Ishikawa (cell line): Measurements from ENCODE around the gene TTLL3.
A peak's percentile ranks its signal among the peaks of the same experiment; 100 is the strongest.

Experiments
- CEBPB ChIP-seq: IDR thresholded peaks from 2 replicates; pipeline ENCODE4 v1.6.1; 2012
- CREB1 ChIP-seq: IDR thresholded peaks from 2 replicates; pipeline ENCODE4 v1.6.1; 2012; ENCODE audit warnings: low read depth
- EGR1 ChIP-seq: IDR thresholded peaks from 2 replicates; pipeline ENCODE4 v1.6.1; 2012
- EP300 ChIP-seq: IDR thresholded peaks from 2 replicates; pipeline ENCODE4 v1.6.1; 2012; ENCODE audit warnings: borderline replicate concordance
- FOXM1 ChIP-seq: IDR thresholded peaks from 2 replicates; pipeline ENCODE4 v1.6.1; 2012; ENCODE audit warnings: low read depth, borderline replicate concordance
- NFIC ChIP-seq: IDR thresholded peaks from 2 replicates; pipeline ENCODE4 v1.6.1; 2012
- RAD21 ChIP-seq: IDR thresholded peaks from 2 replicates; pipeline ENCODE4 v1.6.1; 2012; ENCODE audit warnings: low read depth
- TAF1 ChIP-seq: IDR thresholded peaks from 2 replicates; pipeline ENCODE4 v1.6.1; 2012; ENCODE audit warnings: low read depth, mild to moderate bottlenecking
- TCF12 ChIP-seq: IDR thresholded peaks from 2 replicates; pipeline ENCODE4 v1.6.1; 2012; ENCODE audit warnings: low read depth
- TEAD4 ChIP-seq: IDR thresholded peaks from 2 replicates; pipeline ENCODE4 v1.6.1; 2012
- YY1 ChIP-seq: IDR thresholded peaks from 2 replicates; pipeline ENCODE4 v1.6.1; 2012; ENCODE audit warnings: low read depth
- ZBTB7A ChIP-seq: IDR thresholded peaks from 2 replicates; pipeline ENCODE4 v1.6.1; 2012; ENCODE audit warnings: low read depth
- TF ChIP-seq, protein P1 (sequence below): IDR thresholded peaks from 2 replicates; pipeline ENCODE4 v1.6.1; 2012
- TF ChIP-seq, protein P2 (sequence below): IDR thresholded peaks from 2 replicates; pipeline ENCODE4 v1.6.1; 2012
- TF ChIP-seq, protein P3 (sequence below): IDR thresholded peaks from 2 replicates; pipeline ENCODE4 v1.6.1; 2012; ENCODE audit warnings: low read depth, mild to moderate bottlenecking

Gene TTLL3

DNA sequence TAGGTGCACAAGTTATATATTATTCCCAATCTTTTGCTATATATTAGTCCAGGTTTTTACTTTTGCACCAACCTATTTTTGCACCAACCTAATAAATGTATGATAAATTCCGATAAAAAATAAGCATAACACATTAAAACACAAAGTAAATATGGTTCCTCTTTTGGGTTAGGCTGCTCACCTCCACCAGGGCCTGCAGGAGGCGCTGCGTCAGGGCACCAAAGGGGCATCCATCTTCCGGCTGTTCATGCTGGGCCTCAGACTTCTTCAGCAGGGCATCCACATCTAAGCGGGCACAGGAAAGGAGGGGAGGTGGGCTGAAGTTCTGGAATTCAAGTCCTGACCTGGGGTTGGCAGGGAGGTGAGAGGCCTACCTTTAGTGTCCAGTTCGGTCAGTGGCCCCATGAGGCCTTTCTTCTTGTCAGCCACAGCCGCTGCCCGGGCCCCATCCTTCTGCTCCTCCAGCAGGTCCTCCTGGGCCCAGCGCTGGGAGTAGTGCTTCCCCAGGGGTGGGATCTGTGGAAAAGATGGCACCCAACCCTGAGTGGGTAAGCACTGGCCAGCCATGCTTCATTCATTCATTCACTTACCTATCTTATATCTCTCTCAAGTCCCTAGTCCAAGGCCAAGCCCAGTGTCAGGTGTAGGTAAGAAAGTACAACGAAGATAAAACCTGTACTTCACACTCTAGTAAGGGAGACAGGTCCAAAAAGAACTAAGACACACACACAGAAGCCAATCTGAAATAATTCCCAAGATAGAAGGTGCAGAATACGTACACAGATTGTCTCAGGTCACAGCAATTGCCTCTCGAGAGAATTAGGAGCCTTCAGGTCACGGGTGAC, 23.0 kb upstream of the TTLL3 start:
- TF ChIP-seq, protein P1, sequence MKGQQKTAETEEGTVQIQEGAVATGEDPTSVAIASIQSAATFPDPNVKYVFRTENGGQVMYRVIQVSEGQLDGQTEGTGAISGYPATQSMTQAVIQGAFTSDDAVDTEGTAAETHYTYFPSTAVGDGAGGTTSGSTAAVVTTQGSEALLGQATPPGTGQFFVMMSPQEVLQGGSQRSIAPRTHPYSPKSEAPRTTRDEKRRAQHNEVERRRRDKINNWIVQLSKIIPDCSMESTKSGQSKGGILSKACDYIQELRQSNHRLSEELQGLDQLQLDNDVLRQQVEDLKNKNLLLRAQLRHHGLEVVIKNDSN = no peak

DNA sequence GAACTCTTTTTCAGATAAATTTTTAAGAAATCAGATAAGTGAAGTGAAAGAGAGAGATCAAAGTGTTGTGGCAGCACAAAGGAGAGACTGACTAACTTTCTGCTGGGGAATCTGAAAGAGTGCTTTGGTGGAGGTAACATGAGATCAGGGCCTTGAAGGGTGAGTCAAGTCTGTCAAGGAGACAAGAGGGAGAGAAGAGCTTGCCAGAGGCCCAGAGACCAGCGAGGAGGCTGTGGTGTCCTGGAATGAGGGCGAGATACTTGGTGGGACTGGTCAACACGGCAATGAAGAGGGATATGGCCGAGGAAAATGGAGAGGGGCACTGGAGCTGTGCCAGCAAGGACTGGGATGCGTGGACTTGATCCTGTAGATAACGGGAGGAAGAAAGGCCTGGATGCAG, 22.3 kb upstream of the TTLL3 start:
- no peak for TF ChIP-seq NFIC

DNA sequence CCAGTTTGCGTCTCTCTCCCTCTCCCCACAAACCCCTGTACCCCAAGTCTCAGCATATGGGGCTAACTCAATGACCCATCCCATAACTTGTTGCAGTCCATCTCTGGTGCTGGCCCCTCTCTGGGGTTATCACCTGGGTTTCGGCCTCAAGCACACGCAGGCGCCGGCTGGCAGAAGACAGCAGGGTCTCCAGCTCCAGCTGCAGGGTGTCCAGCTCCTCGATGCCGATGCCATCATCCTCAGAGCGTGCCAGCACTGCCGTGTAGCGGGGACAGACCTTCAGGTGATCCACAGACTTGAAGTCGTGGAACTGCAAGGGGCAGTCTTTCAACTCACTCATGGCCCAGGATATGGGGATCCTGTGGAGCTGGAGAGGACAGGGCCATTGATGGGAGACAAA, 18.9 kb upstream of the TTLL3 start:
- TF ChIP-seq YY1 = no peak
- no peak for TF ChIP-seq NFIC
- no peak for TF ChIP-seq CREB1
- TF ChIP-seq EP300 = no peak
- TF ChIP-seq, protein P2, sequence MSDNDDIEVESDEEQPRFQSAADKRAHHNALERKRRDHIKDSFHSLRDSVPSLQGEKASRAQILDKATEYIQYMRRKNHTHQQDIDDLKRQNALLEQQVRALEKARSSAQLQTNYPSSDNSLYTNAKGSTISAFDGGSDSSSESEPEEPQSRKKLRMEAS = no peak
- TF ChIP-seq TCF12 = no peak
- TF ChIP-seq, protein P3, sequence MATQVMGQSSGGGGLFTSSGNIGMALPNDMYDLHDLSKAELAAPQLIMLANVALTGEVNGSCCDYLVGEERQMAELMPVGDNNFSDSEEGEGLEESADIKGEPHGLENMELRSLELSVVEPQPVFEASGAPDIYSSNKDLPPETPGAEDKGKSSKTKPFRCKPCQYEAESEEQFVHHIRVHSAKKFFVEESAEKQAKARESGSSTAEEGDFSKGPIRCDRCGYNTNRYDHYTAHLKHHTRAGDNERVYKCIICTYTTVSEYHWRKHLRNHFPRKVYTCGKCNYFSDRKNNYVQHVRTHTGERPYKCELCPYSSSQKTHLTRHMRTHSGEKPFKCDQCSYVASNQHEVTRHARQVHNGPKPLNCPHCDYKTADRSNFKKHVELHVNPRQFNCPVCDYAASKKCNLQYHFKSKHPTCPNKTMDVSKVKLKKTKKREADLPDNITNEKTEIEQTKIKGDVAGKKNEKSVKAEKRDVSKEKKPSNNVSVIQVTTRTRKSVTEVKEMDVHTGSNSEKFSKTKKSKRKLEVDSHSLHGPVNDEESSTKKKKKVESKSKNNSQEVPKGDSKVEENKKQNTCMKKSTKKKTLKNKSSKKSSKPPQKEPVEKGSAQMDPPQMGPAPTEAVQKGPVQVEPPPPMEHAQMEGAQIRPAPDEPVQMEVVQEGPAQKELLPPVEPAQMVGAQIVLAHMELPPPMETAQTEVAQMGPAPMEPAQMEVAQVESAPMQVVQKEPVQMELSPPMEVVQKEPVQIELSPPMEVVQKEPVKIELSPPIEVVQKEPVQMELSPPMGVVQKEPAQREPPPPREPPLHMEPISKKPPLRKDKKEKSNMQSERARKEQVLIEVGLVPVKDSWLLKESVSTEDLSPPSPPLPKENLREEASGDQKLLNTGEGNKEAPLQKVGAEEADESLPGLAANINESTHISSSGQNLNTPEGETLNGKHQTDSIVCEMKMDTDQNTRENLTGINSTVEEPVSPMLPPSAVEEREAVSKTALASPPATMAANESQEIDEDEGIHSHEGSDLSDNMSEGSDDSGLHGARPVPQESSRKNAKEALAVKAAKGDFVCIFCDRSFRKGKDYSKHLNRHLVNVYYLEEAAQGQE = no peak
- no peak for TF ChIP-seq FOXM1
- TF ChIP-seq RAD21 = no peak
- TF ChIP-seq, protein P1 = no peak
- no peak for TF ChIP-seq EGR1
- TF ChIP-seq CEBPB = no peak
- no peak for TF ChIP-seq ZBTB7A
- no peak for TF ChIP-seq TEAD4
- no peak for TF ChIP-seq TAF1

DNA sequence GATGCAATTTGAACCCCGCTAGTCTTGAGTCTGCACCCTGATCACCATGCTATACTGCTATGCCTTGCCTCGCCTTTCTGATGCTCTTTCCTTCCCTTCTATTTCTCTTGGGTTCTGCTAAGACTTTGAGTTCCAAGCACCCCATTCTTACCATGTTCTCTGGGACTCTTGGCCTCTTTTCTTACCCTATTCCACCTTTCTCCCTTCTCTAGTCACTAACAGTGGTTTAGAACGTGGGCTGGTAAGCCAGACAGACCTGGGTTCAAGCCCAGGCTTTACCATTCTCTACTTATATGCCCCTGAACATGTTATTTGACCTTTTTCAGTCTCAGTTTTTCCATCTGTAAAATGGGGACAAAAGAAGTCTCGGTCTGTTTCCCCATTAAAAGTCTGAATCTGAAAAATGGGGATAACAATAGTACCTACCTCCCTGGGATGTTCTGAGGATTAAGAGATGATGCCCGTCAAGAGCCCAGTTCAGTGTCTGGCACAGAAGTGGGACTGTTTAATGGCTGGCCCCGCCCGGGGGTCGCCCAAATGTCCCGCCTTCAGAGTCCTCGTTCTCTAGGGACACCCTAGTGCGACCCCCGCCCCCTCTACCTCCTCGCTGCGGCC, 18.2 kb upstream of the TTLL3 start:
- TF ChIP-seq EGR1 (no peak), ZBTB7A (peak; percentile 96)

DNA sequence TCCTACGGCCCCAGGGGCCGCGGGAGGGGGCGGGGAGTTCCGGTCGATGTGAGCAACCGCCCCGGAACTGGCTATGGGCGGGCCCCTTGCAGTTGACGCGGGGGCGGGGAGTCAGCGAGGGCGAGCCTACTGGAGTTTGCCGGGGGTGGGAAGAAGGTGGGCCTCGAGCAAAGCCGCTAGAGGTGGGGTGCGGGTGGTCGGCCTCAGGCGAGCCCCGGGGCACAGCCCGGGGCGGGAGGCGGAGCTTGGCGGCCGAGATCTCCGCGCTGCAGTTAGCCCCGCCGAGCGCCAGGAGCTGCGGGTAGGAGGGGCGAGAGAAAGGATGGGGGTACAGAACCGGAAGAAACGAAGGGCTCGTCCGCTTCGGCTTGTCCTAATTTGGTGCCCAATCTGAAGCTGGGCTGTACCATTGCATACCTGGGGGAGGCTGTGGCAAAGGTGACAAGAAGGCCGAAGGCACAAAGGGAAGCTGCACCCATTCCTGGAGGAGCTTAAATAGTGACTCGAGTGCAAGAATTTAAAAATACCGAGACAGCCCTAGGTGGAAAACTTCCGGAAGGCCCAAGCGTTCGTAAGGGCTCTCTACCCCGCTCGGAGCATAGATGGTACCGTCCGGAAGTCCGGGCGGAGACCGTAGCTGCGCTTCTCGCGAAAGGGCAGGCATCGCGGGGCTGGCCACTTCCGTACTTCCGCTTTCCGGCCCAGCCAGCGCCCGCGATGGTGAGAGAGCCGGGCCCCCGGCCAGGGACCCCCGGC, 17.5 kb upstream of the TTLL3 start, which contains the start of the genes ARPC4 and TADA3:
Gene ARPC4, plus strand, starts transcription at position 678 of the 756 bp plus-strand sequence. Its CDS starts 40 bp downstream, at position 718.
Gene TADA3, minus strand, starts transcription at position 69 of the 756 bp plus-strand sequence. CDS start 1,007 bp downstream, outside the sequence.
- TF ChIP-seq EP300 (peak; percentile 59; the same call in 1 of the 2 replicates), CREB1 (peak; percentile 25; the same call in 1 of the 2 replicates), TAF1 (peak; percentile 66), TEAD4 (no peak), CEBPB (no peak), YY1 (0 out of 2 replicates have a peak, but pooled peaks have one; percentile 14), FOXM1 (no peak; the same call in 1 of the 2 replicates), ZBTB7A (no peak; the same call in 1 of the 2 replicates), NFIC (no peak), RAD21 (no peak), EGR1 (peak; percentile 79), TCF12 (no peak)
- TF ChIP-seq, protein P2 = 0 out of 2 replicates have a peak, but pooled peaks have one; percentile 25
- TF ChIP-seq, protein P3 = no peak
- TF ChIP-seq, protein P1 = no peak
